Epithelial cell of prostate (primary cell): Measurements from ENCODE around the gene LURAP1L.
A peak's percentile ranks its signal among the peaks of the same experiment; 100 is the strongest.

ENCODE experiments used
- DNase-seq: peaks from one replicate; pipeline ENCODE4 v3.0.0-alpha.2; 2011; ENCODE audit warnings: low read depth, low spot score
- H3K27ac ChIP-seq: fragments of 450-650 bp; 2 replicates; pipeline ENCODE4 v1.5.1; 2017; ENCODE audit warnings: mild to moderate bottlenecking

LURAP1L gene, protein sequence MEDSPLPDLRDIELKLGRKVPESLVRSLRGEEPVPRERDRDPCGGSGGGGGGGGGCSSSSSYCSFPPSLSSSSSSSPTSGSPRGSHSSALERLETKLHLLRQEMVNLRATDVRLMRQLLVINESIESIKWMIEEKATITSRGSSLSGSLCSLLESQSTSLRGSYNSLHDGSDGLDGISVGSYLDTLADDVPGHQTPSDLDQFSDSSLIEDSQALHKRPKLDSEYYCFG

DNA sequence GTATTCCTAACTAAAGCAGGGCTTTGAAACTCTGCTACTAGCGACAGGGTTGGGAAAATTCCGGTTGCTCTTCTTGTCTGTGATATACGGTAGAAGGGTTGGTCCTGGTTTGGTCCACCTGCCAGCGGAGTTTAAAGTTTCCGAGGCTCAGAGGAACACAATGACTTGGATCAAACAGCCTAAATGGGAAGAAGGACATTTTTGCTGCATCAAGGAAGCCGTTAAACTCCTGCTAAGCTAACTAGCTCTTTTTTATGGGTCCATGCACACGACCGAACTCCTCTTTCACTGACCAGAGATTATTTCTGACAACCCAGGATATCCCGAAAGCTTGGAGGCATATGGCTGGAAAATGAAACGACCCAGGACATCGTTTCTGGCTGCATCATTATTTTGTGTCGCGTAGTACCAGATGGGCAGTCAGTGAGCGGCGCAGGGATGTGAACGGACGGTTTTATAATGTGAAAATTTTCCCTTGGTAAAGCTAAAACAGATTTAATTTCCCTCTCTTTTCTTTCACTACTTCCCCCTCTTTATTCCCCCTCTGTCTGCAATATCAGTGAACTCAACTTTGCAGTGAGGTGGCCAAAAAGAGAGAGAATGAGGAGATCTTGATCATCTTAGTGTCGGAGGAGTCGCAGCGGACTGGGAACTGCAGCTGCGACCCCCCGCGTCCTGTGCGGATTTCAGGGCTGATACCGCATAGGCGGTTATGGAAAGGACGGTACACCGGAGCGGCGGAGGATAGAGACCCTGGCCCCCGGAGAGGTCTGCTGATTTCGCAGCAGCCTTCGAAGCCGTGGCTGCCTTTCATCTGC is at the start of gene LURAP1L:
LURAP1L (plus strand) TSS at position 160 of the 818 bp plus-strand sequence. CDS start 696 bp downstream, outside the sequence.
- H3K27ac ChIP-seq, result peak within 1 kb of the TSS; percentile 97
- peak; percentile 60 for DNase-seq

DNA sequence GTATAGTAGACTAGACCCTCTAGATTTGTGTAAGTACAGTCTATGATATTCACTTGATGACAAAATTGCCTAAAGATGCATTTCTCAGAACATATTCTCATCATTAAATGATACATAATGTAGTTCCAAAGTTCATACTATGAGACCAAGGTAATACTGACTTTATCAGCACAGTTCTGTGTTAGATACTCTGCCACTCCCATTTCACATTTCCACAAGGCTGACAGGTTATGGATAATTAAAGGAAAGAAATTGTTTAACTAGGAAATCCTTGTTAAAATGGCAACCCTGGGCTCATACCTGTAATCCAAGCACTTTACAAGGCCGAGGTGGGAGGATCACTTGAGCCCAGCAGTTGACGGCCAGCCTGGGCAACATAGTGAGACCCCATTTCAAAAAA is 48.0 kb upstream of the LURAP1L start:
- DNase-seq, result no peak

DNA sequence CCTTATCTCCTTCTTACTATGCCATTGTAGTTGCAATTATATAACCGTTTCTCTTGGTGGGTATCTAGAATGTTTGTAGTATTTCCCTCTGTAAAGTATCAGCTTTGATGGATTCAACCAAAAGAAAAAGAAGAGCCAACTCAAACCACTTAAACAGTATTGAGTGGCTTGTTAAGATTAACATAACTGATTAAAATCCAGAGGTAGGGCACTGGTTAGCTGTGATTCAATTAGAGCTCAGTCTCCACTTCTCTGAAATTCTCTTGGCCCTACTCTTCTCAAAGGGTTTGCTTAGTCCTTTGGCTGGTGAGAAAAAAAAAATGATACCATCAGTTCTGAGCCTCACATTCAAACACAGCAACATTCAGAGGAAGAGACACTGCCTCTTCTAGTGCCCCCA is 44.6 kb upstream of the LURAP1L start:
- DNase-seq, result no peak
- H3K27ac ChIP-seq, result no peak overlapping the region

More for the DNA sequence above, 48.0 kb upstream of the LURAP1L start:
- no peak overlapping the region for H3K27ac ChIP-seq

DNA sequence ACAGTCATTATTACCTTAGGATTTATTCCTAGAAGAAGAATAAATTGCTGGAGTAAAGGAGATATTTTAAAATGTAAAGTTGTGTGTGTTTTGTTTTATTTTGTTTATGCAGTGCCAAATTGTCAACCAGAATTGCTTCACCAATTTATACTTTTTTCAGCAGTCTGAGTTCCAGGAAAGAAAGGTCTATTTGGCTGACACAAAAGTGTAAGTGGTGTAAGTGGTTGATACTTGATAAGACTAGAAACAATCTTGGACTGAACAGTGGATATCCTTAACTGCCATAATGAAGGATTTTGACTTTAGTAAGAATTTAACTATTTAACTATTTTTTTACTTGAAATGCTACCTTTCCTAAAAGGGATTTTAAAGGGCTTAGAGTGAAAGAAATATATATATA is 43.9 kb upstream of the LURAP1L start:
- DNase-seq, result no peak
- H3K27ac ChIP-seq, result no peak overlapping the region

DNA sequence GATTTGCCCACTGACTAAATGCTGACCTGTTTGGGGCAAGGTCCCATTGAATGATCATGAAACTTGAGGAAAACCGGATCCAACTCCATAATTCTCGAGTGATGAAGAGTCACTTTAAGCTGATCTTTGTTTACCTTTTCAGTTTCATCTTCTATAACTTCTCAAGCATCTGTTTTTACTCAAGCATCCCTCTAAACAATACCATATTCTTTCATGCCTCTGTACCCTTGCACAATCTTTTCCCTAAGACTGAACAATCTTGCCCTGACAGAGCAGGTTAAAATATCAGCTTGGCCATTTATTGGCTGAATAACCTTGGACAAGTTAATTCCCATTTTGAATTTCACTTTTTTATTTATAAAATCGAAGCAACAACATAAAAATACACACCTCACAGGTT is 41.8 kb upstream of the LURAP1L start:
- H3K27ac ChIP-seq, result no peak overlapping the region
- DNase-seq, result no peak

DNA sequence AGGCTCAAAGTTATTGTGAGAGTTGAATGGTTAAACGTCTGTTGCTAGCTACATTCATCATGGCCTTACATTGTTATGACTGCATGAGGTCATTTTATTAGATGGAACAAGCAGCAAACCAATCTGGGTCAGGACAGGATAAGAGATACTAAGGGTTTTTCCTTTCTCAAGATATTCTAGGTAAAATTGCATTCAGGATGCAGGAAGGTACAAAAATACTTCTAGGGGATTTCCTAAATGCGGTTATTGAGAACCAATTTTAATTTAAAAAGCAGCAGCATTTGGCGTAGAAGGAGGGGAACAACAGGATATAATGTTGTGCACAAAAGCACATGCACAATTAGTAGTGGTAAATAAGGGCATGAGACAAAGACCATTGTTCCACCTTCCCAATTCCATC is 39.2 kb upstream of the LURAP1L start:
- H3K27ac ChIP-seq, result no peak overlapping the region
- no peak for DNase-seq

DNA sequence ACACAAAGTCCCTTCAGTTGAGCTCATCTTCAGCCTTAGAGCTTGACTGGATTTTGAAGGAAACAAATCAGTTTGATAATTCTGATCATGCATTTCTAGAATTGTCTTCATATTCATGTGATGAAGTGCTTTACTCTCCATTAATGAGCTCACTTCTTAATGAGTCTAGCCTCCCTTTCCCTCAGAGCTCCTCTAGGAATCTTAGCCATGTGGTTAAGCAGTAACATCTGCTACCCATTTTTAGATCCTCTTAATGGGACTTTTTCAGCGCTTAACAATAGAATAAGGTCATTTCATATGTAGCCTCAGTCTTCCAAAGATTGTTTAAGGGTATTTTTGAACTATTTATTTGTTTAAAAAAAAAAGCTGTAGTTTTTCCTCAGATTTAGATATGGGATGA is 36.9 kb upstream of the LURAP1L start:
- no peak overlapping the region for H3K27ac ChIP-seq
- DNase-seq, result no peak

DNA sequence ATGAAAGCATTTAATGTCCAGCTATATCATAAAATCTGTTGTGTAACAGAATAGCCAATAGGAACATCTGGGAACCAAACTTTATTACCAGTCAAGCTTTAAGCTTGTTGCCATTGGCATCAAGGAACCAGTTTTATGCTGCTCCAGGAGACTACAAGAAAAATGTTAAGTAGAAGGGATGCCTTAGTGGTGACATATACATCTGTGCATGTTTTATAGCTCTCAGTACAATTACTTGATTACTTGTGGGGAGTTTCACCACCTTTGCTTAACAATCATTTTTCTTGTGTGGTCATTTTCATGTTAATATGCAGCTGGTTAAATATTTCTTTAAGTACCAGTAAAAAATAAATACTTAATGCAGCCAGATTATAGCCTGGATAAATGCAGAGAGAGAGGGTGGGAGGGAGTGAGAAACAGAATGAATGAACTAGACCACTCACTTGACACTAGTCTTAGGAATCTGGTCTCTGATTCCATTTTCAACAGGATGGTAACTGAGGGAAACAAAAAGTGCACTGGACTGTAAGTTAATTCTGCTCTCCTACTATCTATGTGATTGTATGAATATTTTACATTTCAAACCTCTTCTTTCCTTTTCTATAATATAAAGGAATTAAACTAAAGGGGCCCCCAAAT is 35.7 kb upstream of the LURAP1L start:
- H3K27ac ChIP-seq, result no peak overlapping the region

DNA sequence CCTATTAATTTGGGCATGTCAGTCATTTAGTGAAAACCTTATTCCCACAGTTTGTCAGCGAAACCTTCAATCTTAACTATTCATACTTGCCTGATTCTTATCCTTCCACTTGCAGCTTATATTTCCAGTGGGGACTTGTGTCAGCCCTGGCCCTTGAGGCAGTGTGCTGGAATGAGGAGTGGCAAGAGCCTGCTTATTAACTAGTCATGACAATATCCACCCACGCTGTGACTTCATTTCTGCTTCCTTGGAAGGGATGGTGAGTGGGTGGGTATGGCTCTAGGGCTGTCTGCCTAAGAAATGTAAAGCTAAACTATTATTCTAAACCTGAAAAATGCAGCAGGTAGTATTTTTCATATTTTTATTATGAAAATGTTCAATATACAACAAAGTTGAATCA is 34.0 kb upstream of the LURAP1L start:
- peak overlapping the region; percentile 61 for H3K27ac ChIP-seq
- DNase-seq, result peak; percentile 89

More for the DNA sequence above, 35.7 kb upstream of the LURAP1L start:
- peak; percentile 68 for DNase-seq

DNA sequence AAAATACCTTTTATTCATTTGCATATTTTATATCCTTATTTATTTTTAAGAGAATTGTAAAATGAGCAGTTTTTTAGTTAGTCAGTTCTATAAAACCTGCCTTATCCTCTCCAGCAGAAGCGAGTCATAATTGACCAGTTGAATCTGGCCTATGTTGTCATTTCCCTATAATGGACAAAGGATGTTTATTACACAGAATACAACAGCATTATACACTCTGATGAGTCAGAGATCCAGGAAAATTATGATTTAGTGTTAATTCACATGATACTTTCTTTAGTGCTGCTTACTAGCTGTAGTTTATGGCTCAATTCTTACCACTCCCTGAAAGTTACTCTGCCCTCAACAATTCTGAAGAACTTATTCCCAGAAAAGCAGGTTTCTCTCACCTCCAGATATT is 26.8 kb upstream of the LURAP1L start:
- peak overlapping the region; percentile 72 for H3K27ac ChIP-seq
- DNase-seq, result peak; percentile 77

DNA sequence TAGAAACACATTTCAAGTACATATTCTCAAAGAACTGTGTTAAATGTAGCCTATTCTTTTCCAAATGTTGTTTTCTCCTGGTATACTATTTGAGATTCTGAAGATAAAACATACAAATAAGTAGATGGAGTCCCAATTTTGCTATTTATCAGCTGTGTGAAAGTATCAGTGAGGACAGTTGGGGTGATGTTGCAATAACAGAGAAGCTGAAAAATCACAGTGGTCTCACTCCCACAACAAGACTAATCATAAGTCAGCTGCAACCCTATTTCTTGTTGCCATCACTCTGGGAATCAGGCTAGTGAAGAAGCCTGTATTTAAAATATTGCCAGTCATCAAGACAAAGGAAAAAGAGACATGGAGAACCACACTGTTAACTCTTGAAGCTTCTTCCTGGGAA is 25.9 kb upstream of the LURAP1L start:
- H3K27ac ChIP-seq, result peak overlapping the region; percentile 72
- DNase-seq, result no peak

DNA sequence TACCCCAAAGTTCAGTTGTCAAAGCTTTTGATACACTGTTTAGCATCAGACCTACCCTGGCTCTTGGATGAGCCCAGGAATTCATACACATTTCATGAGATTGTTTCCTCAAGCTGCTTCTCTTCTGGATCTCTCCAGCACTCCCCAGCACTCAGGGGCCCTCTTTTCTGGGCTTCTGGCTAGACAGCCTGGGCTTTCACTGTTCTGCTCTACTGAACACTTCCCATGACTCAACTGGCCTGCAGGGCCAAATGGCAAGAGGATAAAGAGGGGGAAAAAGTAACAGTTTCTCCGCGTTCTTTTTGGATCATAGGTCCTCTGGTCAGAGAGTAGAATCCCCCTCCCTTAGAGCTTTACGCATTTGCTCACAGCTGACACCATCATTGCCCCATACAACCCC is 20.9 kb upstream of the LURAP1L start:
- H3K27ac ChIP-seq, result no peak overlapping the region
- DNase-seq, result no peak

DNA sequence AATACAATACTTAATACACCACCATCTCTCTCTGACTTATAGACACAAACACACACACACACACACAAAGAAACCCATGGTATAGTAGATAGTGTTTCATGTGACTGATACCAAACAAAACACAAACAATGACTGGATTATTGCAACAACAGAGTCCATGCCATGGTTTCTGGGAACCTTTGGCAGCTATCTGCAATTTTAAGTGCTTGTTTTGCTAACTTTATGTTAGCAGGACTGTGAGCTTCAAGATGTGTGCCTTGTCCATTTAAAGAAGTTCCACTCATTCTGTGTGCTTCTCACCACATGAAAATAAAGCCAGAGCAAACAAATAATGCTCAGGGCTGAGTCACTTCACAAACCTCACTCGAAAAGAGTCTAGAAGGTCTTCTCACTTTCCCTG is 15.1 kb upstream of the LURAP1L start:
- H3K27ac ChIP-seq, result peak overlapping the region; percentile 8
- no peak for DNase-seq

DNA sequence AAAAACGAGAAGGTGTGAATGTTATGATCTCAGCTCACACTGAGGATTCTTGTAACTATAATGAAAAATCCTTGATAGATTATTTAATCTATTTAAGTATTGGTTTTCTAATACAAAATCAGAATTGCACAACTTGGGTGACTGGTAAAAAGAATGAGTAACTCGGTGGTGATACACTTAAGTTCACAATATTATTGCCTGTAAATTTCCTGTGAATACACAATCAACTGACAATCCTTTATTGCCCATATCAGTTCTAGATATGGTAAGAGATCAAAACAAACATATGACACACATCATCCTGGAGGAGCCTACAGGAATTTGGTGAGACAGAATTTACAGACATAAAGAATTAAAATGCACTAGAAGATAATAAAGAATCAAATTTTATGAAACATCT is 14.1 kb upstream of the LURAP1L start:
- H3K27ac ChIP-seq, result no peak overlapping the region
- DNase-seq, result no peak

DNA sequence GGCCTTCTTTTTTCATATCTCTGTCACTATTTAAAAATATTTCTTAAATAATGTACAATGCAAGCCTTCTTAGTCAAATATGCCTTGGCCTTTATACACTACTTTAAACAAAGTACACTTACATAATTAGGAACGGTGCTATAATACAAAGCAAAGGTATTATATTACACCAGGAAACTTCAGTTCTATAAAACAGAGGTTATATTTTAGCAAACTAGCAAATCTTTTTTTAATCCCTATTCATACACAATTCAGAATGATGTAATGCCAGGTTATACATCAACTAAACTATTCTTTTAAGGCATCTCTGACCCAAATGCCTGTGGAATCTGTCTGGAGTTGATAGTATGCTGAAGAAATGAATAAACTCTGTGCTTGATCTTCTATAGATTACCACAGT is 10.7 kb upstream of the LURAP1L start:
- H3K27ac ChIP-seq, result no peak overlapping the region
- DNase-seq, result no peak

DNA sequence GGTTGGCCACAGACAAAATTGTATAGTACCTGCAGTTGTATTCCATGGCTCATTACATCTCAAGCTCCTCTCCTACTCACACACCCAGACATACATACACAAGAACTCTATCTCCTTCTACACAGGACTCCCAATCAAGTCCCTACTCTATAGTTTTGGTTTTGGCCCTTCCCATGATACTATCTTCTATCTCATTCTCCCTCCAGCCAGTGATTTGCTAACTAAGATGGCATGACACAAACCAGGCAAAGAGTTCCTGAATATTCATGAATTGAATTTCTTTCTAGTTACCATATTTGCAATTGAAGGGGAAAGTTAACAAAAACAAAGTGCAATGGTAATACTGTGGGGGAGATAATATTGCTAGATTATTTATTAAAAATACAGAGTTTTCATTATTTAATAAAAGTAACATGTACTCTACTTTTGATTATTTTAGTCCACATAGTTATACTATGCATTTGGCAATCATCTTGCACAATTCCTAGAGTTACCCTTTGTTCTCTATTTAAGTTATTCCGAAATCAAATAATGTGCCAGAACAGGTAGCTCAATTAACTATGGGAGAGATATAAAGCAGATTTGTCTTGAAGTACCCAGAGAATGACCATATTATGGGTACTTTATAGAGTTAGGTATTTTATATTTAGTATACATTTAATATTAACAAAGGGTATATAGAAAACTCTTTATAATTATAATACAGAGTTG is 9.6 kb upstream of the LURAP1L start:
- no peak for DNase-seq

DNA sequence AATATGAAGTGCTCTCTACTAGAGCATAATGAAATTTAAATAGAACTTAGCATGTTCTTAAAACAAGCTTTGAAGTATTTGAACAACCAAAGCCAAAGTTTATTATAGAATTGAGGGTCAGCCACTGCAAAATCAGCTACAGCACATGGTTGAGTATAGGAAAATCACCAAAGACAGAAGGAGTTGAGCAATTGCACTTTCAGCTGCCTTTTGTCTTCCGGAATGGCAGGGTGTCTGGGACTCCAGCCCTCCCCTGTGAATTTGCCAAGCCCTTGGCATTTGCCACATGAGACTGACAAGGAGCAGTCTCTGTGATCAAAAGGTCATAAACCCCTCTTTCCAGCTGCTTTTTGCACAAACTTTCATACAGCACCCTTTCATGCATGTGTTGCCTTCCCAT is 8.5 kb upstream of the LURAP1L start:
- H3K27ac ChIP-seq, result no peak overlapping the region
- DNase-seq, result no peak

More for the DNA sequence above, 9.6 kb upstream of the LURAP1L start:
- no peak overlapping the region for H3K27ac ChIP-seq

DNA sequence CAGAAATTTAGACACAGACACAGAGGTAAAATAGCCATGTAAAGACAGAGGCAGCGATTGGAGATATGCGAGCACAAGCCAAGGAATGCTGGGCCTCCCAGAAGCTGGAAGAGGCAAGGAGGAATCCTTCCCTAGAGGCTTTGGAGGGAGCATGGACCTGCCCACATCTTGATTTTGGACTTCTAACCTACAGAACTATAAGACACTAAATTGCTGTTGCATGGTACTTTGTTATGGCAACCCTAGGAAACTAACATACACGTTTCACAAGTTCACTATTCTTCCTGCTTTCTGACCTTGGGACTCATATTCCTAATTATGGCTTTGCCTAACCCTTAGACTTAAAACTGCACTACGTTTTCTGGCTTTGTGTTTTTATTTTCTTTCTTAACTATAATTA is 4.6 kb upstream of the LURAP1L start:
- no peak for DNase-seq
- H3K27ac ChIP-seq, result no peak overlapping the region

DNA sequence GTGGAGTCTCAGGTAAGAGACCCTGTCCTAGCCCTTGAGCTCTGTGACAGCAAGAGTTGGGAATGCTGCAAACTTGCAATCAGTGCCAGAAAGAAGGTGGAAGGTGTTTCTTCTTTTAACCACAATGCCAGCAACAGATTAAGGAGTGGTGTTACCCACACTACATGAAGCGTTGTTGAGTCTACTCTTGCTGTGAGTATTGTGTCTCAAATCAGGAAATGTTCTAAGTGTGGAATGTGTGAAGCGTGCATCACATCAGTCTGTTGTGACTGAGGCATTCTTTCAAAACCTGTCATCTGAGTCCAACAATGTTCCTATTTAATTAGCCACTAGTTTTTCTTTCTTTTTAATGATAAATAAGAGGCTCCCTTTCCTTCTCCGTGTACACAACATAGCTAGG is 2.9 kb upstream of the LURAP1L start:
- H3K27ac ChIP-seq, result peak overlapping the region; percentile 70
- peak; percentile 80 for DNase-seq

DNA sequence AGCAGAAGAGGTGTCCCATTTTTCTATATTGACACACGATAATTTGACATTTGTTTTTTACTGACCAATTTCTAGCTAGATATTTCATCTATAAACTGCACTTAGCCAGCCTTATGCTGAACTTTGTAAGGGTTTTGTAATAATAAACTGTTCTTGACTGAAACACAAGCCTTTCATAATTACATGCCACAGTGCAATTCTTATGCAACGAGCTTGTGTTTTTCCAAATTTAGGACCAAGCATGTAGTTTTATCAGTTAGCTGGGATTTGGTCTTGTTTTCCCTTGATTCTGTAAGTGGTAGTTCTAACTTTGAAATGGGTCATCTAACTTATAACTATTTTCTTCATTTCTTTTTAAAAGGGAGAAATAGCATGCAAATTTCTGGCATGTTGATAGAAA is 1.3 kb upstream of the LURAP1L start:
- no peak for DNase-seq
- no peak overlapping the region for H3K27ac ChIP-seq
